Measurements from ENCODE around the gene NOTO. TPM values are rescaled to one million over a fixed set of nuclear protein-coding genes. Genes with fewer than 3 reads are reported as not detected.

The NOTO gene
- total and polyA plus RNA-seq, 10 of the 15 experiments (the other 5 are each of a cell fraction or from before 2014, with no cell fraction given), result not detected

- ChIA-PET RAD21 (ENCODE audit: unreplicated experiment) (no interaction called here), CTCF (interaction anchor here (0.8 to 9.8 kb wide), 4 partner anchors 10 to 51 kb away, joined by 3 to 99 read pairs (median 12); partner anchors contain the start of gene EGR4), SMC1A (ENCODE audit: uncharacterized antibody, unreplicated experiment) (interaction anchor here (0.8 to 5.2 kb wide), 3 partner anchors 8 to 50 kb away, joined by 3 to 39 read pairs (median 3); no protein-coding TSS in a partner anchor), POLR2A (interaction anchor here (0.5 to 0.9 kb wide), 2 partner anchors 8 to 375 kb away, joined by 3 to 7 read pairs; no protein-coding TSS in a partner anchor)
- no peak for FAIRE-seq
- Histone ChIP-seq H3K4me2 (ENCODE audit: control insufficient read depth, insufficient read depth) (no peak overlapping the region), H3K9me3 (replicated peaks; ENCODE audit: control insufficient read depth, insufficient read depth, low read length) (no peaks in the 10 kb centered on the region), H4K20me1 (ENCODE audit: control insufficient read depth, insufficient read depth) (0 out of 2 replicates have a peak, but pooled peaks cover 4% of the 10 kb centered on the region), H3K27me3 (replicated peaks in 1 of 2; ENCODE audit: control insufficient read depth in 2 of 2, insufficient read depth in 2 of 2, low read length in 1 of 2) (no peaks in the 10 kb centered on the region), H3K27ac (ENCODE audit: control insufficient read depth, insufficient read depth) (no peak overlapping the region), H3K9ac (ENCODE audit: control insufficient read depth, insufficient read depth, low read length) (no peak overlapping the region), H3K79me2 (ENCODE audit: control insufficient read depth, insufficient read depth, low read length) (peaks cover 64% of the 10 kb centered on the region), H3K4me3 (no peak overlapping the region), H2AFZ (ENCODE audit: control insufficient read depth, low read depth, low read length) (no peak overlapping the region), H3K4me1 (ENCODE audit: control insufficient read depth, insufficient read depth, low read length) (no peaks in the 10 kb centered on the region), H3K36me3 (ENCODE audit: control insufficient read depth in 2 of 2, insufficient read depth in 2 of 2, low read length in 1 of 2) (peaks cover 6 to 29% of the 10 kb centered on the region in 2 experiments)
- no peak for TF ChIP-seq SUPT20H (IDR thresholded peaks at IDR 0.05; ENCODE audit: borderline replicate concordance, control insufficient read depth, low read depth, low read length)
- TF ChIP-seq ASH2L (IDR thresholded peaks at IDR 0.05; ENCODE audit: borderline replicate concordance, low read depth), result no peak
- TF ChIP-seq RFX5 (IDR thresholded peaks at IDR 0.05; ENCODE audit: low read depth, low read length), result no peak
- no peak for TF ChIP-seq MAX (IDR thresholded peaks at IDR 0.05; ENCODE audit: low read depth, low read length)
- TF ChIP-seq RBBP5 (conservative IDR thresholded peaks at IDR 0.05), result no peak
- no peak for TF ChIP-seq POU2F2 (IDR thresholded peaks at IDR 0.05; ENCODE audit: borderline replicate concordance, low read depth, low read length)
- no peak for TF ChIP-seq KAT2A (conservative IDR thresholded peaks at IDR 0.05; ENCODE audit: control insufficient read depth, low read depth, low read length)
- TF ChIP-seq PML (IDR thresholded peaks at IDR 0.05; ENCODE audit: low read length), result no peak
- TF ChIP-seq NFXL1 (IDR thresholded peaks at IDR 0.05; ENCODE audit: borderline replicate concordance), result no peak
- TF ChIP-seq IRF4 (IDR thresholded peaks at IDR 0.05; ENCODE audit: low read depth, low read length), result no peak
- no peak for TF ChIP-seq MEF2A (IDR thresholded peaks at IDR 0.05; ENCODE audit: insufficient read depth, low read depth, low read length)
- TF ChIP-seq BACH1 (IDR thresholded peaks at IDR 0.05; ENCODE audit: borderline replicate concordance), result no peak
- no peak for TF ChIP-seq GABPA (IDR thresholded peaks at IDR 0.05; ENCODE audit: low read depth)
- no peak for TF ChIP-seq BRCA1 (IDR thresholded peaks at IDR 0.05; ENCODE audit: low read depth, low read length)
- no peak for TF ChIP-seq RELA (IDR thresholded peaks at IDR 0.05; ENCODE audit: borderline replicate concordance, partially characterized antibody)
- TF ChIP-seq TBL1XR1 (IDR thresholded peaks at IDR 0.05; ENCODE audit: low read depth, low read length), result no peak
- intact Hi-C loops (cut with micrococcal nuclease; ENCODE audit: unreplicated experiment), result no loop called here
- DNase-seq (ENCODE audit: low read depth, low spot score), result no peak
- no peak for ATAC-seq
- BruUV-seq (replicated peaks), result no TSS peak
- 80% methylated on average over 3 of the region's 3 CpGs for WGBS (ENCODE audit: insufficient coverage, insufficient replicate concordance, low lambda C conversion rate, missing lambda C conversion rate)
- in situ Hi-C loops (cut with MboI), result no loop called here
These were observed 37.4 kb downstream of the NOTO start for GRCh38 chr2:73239776-73240175.

Measured in GM12878 (cell line).